MM.1S (cell line): Measurements from ENCODE around the gene PSMB10.
"Not testable (repeated sequence)": the region's sequence is repeated elsewhere in the genome, so short reads cannot be mapped to it uniquely, and the experiment has no call there.

Source experiments
- DNase-seq: peaks from one replicate; pipeline ENCODE4 v3.0.0-alpha.2; 2015
- H2AFZ ChIP-seq: fragments of 300-600 bp; sonication (generic); 2 replicates; pipeline ENCODE4 v1.6.0; 2016; ENCODE audit warnings: antibody characterized with exemption, low read length
- H3F3A ChIP-seq: fragments of 300-600 bp; sonication (generic); 2 replicates; pipeline ENCODE4 v1.6.1; 2016; ENCODE audit warnings: mild to moderate bottlenecking, antibody characterized with exemption, low read length, moderate library complexity, mixed read lengths; ENCODE audit not compliant: insufficient read depth
- H3K27ac ChIP-seq: fragments of 300-600 bp; sonication (generic); 2 replicates; pipeline ENCODE4 v1.5.1; 2016; ENCODE audit warnings: mild to moderate bottlenecking, low read length
- H3K27me3 ChIP-seq: fragments of 300-600 bp; sonication (generic); replicated peaks from 2 replicates; pipeline ENCODE4 v1.6.0; 2016; ENCODE audit warnings: low read length; ENCODE audit not compliant: insufficient read depth
- H3K36me3 ChIP-seq: fragments of 300-600 bp; sonication (generic); replicated peaks from 2 replicates; pipeline ENCODE4 v1.6.1; 2016; ENCODE audit warnings: mild to moderate bottlenecking, low read length, mixed read lengths; ENCODE audit not compliant: insufficient read depth
- H3K4me1 ChIP-seq: fragments of 300-600 bp; sonication (generic); 2 replicates; pipeline ENCODE4 v1.6.1; 2016; ENCODE audit warnings: low read length, mixed read lengths
- H3K4me2 ChIP-seq: fragments of 300-600 bp; sonication (generic); 2 replicates; pipeline ENCODE4 v1.6.0; 2016; ENCODE audit warnings: low read depth, low read length
- H3K4me3 ChIP-seq: fragments of 300-600 bp; sonication (generic); 2 replicates; pipeline ENCODE4 v1.5.1; 2016; ENCODE audit warnings: low read length, mixed read lengths
- H3K79me2 ChIP-seq: fragments of 300-600 bp; sonication (generic); 2 replicates; pipeline ENCODE4 v1.6.1; 2016; ENCODE audit warnings: mixed run types, low read length, mixed read lengths
- H3K9ac ChIP-seq: fragments of 300-600 bp; sonication (generic); 2 replicates; pipeline ENCODE4 v1.6.1; 2016; ENCODE audit warnings: low read length, mixed read lengths
- H3K9me2 ChIP-seq: fragments of 300-600 bp; sonication (generic); replicated peaks from 2 replicates; pipeline ENCODE4 v1.6.1; 2016; ENCODE audit warnings: mild to moderate bottlenecking, low read length, mixed read lengths; ENCODE audit not compliant: insufficient read depth
- H3K9me3 ChIP-seq: fragments of 300-600 bp; sonication (generic); replicated peaks from 2 replicates; pipeline ENCODE4 v1.6.1; 2016; ENCODE audit warnings: mild to moderate bottlenecking, low read length, mixed read lengths; ENCODE audit not compliant: insufficient read depth
- H4K20me1 ChIP-seq: fragments of 300-600 bp; sonication (generic); 2 replicates; pipeline ENCODE4 v1.6.1; 2016; ENCODE audit warnings: mild to moderate bottlenecking, low read length, moderate library complexity, mixed read lengths; ENCODE audit not compliant: insufficient read depth
- EZH2 ChIP-seq: fragments of 300-600 bp; sonication (generic); optimal IDR thresholded peaks from 2 replicates; pipeline ENCODE3; 2017; ENCODE audit warnings: low read depth, mild to moderate bottlenecking, antibody characterized with exemption, low read length, mixed read lengths
- EZH2phosphoT487 ChIP-seq: fragments of 300-600 bp; sonication (generic); IDR thresholded peaks from 2 replicates; pipeline ENCODE4 v1.6.1; 2018; ENCODE audit warnings: antibody characterized with exemption, low read length
- TF ChIP-seq, protein P1 (sequence below): fragments of 300-600 bp; sonication (generic); IDR thresholded peaks from 2 replicates; pipeline ENCODE4 v1.5.1; 2016; ENCODE audit warnings: antibody characterized with exemption, low read length, mixed read lengths

PSMB10 gene

DNA sequence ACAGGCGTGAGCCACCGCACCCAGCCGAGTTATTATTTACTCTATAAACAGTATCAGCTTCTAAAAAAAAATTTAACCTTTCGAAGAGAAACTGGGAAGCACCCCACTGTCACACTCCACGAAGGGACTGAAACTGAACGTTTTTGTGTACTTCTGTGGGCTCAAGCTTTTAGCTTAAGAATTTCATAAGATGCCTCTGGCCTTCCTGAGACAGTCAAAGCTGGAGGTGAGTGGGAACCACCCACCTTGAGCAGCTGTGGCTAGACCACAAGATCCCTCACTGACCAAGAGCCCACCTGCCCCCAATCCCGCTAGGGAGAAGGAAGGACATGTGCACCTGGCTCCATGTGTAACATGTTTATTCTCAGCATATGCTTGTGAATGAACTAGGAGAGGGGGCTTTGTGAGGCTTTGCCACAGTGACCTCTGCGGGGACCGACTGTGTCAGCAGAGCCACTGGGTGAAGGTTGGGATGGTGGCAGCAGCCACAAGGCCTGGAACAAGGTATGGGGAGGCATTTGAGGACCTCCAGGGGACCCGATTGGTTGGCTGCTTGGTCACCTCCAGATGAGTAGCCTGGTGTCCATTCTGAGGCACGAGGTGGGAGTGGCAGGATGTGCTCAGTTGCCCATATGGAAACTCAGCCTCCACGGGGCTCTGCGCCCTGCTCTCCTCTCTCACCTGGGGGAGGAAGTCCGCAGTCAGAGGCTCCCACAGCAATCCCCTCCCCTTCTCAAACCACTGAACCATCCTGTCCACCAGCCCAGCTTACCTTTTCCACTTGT is 38.9 kb upstream of the PSMB10 start:
- no peaks in the 10 kb centered on the region for H3K36me3 ChIP-seq
- H2AFZ ChIP-seq: peak overlapping the region; percentile 39; the same call in 1 of the 2 replicates
- H3K4me3 ChIP-seq: no peak overlapping the region
- peak overlapping the region; percentile 23; the same call in 1 of the 2 replicates for H3K27ac ChIP-seq
- peaks cover 5% of the 10 kb centered on the region; the same call in 1 of the 2 replicates for H3F3A ChIP-seq
- TF ChIP-seq, protein P1, sequence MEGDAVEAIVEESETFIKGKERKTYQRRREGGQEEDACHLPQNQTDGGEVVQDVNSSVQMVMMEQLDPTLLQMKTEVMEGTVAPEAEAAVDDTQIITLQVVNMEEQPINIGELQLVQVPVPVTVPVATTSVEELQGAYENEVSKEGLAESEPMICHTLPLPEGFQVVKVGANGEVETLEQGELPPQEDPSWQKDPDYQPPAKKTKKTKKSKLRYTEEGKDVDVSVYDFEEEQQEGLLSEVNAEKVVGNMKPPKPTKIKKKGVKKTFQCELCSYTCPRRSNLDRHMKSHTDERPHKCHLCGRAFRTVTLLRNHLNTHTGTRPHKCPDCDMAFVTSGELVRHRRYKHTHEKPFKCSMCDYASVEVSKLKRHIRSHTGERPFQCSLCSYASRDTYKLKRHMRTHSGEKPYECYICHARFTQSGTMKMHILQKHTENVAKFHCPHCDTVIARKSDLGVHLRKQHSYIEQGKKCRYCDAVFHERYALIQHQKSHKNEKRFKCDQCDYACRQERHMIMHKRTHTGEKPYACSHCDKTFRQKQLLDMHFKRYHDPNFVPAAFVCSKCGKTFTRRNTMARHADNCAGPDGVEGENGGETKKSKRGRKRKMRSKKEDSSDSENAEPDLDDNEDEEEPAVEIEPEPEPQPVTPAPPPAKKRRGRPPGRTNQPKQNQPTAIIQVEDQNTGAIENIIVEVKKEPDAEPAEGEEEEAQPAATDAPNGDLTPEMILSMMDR: no peak
- no peak for TF ChIP-seq EZH2phosphoT487
- no peak for TF ChIP-seq EZH2
- H3K9me2 ChIP-seq: no peaks in the 10 kb centered on the region
- peak overlapping the region; percentile 34 for H3K4me2 ChIP-seq
- H3K9ac ChIP-seq: no peak overlapping the region; the same call in 1 of the 2 replicates
- no peaks in the 10 kb centered on the region for H4K20me1 ChIP-seq
- H3K79me2 ChIP-seq: no peaks in the 10 kb centered on the region
- no peaks in the 10 kb centered on the region for H3K9me3 ChIP-seq
- peaks cover 17% of the 10 kb centered on the region for H3K4me1 ChIP-seq
- DNase-seq: peak; percentile 52
- H3K27me3 ChIP-seq: no peaks in the 10 kb centered on the region

DNA sequence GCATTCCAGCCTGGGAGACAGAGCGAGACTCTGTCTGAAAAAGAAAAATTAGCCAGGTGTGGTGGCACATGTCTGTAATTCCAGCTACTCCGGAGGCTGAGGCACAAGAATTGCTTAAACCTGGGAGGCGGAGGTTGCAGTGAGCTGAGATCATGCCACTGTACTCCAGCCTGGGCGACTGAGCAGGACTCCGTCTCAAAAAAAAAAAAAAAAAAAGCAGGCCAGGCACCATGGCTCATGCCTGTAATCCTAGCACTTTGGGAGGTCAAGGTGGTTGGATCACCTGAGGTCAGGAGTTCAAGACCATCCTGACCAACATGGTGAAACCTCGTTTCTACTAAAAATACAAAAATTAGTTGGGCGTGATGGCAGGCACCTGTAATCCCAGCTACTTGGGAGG is 35.6 kb upstream of the PSMB10 start:
- H3K36me3 ChIP-seq, H3K9ac ChIP-seq, H3K9me2 ChIP-seq: not testable (repeated sequence)

DNA sequence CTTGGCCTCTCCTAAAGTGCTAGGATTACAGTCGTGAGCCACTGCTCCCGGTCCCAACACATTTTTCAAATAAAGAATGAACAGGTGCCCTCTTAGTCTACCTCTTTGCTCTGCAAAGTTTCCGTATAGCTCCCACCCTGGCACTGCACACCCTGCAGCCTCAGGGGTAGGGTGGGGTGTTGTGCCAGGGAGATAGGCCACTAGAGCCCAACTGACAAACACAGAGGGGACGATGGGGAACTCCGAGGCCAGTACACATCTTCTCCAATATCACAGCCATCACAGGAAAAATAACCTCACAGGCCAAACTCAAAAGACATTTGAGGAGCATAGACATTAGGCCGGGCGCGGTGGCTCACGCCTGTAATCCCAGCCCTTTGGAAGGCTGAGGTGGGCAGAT is 34.5 kb upstream of the PSMB10 start:
- Histone ChIP-seq H4K20me1 (no peaks in the 10 kb centered on the region), H3K36me3 (no peaks in the 10 kb centered on the region), H3K4me1 (peaks cover 27% of the 10 kb centered on the region), H3F3A (peaks cover 9% of the 10 kb centered on the region; the same call in 1 of the 2 replicates), H3K9ac (no peak overlapping the region), H3K9me2 (no peaks in the 10 kb centered on the region), H3K9me3 (no peaks in the 10 kb centered on the region), H3K27ac (no peak overlapping the region), H3K4me3 (no peak overlapping the region), H3K79me2 (peaks cover 14% of the 10 kb centered on the region), H3K27me3 (no peaks in the 10 kb centered on the region), H3K4me2 (no peak overlapping the region), H2AFZ (no peak overlapping the region)
- DNase-seq: no peak
- TF ChIP-seq, protein P1: no peak
- TF ChIP-seq EZH2phosphoT487: no peak
- no peak for TF ChIP-seq EZH2

More for the DNA sequence above, 35.6 kb upstream of the PSMB10 start:
- DNase-seq, H2AFZ ChIP-seq, H3K27ac ChIP-seq, H4K20me1 ChIP-seq, H3K9me3 ChIP-seq, H3K4me2 ChIP-seq, H3K79me2 ChIP-seq, H3K27me3 ChIP-seq, H3F3A ChIP-seq, H3K4me3 ChIP-seq: not testable (repeated sequence)
- peaks cover 21% of the 10 kb centered on the region for H3K4me1 ChIP-seq
